K562 (cell line): Measurements from ENCODE around the gene KLRC4. TPM values are rescaled to one million over a fixed set of nuclear protein-coding genes. Genes with fewer than 3 reads are reported as not detected.

ENCODE experiments used
- ARID3A ChIP-seq: IDR thresholded peaks from 2 replicates; pipeline ENCODE4 v1.6.1; 2012; ENCODE audit warnings: low read depth, low read length, improper control_type of control experiment, borderline replicate concordance
- ARNT ChIP-seq, 2 experiments: fragments of 450-650 bp; IDR thresholded peaks; 2 replicates each; pipeline ENCODE4 v1.6.1; 2016; ENCODE audit warnings: mild to moderate bottlenecking in 1 of 2
- CBFA2T2 ChIP-seq: fragments of 450-650 bp; conservative IDR thresholded peaks from 2 replicates; pipeline ENCODE4 v1.6.1; 2017; ENCODE audit warnings: mild to moderate bottlenecking
- CUX1 ChIP-seq: fragments of 200-800 bp; sonication (Bioruptor generic); IDR thresholded peaks from 2 replicates; pipeline ENCODE4 v1.6.1; 2016; ENCODE audit warnings: missing genetic modification characterization, missing compliant biosample characterization
- MYBL2 ChIP-seq, 2 experiments: fragments of 450-650 bp in 1 of 2; sonication (generic) in 1 of 2; formaldehyde crosslinking in 1 of 2; IDR thresholded peaks; 2 replicates each; pipeline versions ENCODE4 v1.6.1 to v1.8.1; 2017 to 2022; ENCODE audit warnings: borderline replicate concordance in 1 of 2, inconsistent platforms in 1 of 2, low read depth in 1 of 2, mild to moderate bottlenecking in 1 of 2, missing genetic modification reagents in 1 of 2, moderate library complexity in 1 of 2
- ZBTB11 ChIP-seq, 3 experiments: fragments of 200-800 bp in 1 of 3; fragments of 250-450 bp in 1 of 3; fragments of 450-650 bp in 1 of 3; sonication (Bioruptor Pico) in 1 of 3; sonication (Bioruptor generic) in 1 of 3; formaldehyde crosslinking in 1 of 3; IDR thresholded peaks; 2 replicates each; pipeline versions ENCODE4 v1.6.1 to v1.8.0; 2016 to 2022; ENCODE audit warnings: mild to moderate bottlenecking in 2 of 3, missing genetic modification characterization in 2 of 3, missing compliant biosample characterization in 1 of 3, moderate library complexity in 1 of 3
- ZNF431 ChIP-seq: sonication (generic); formaldehyde crosslinking; IDR thresholded peaks from 2 replicates; pipeline ENCODE4 v1.8.0; 2022; ENCODE audit warnings: mild to moderate bottlenecking, missing genetic modification reagents
- polyA plus RNA-seq, 8 experiments: library from polyadenylated mRNA; depleted of rRNA in 4 of 8; stranded (reverse) in 5 of 8; unstranded in 3 of 8; fragments of >200 nt; fragmentation: Nextera tagmentation in 2 of 8; fragmentation: Illumina TruSeq in 1 of 8; extraction: Ambion mirVana in 2 of 8; extraction: Trizol in 1 of 8; gene quantifications; 2 replicates each; pipeline versions ENCODE4 v1.2.1 to v1.2.3, GENCODE V29; 2011 to 2014; ENCODE audit warnings: inconsistent platforms in 1 of 8, missing spikeins in 1 of 8
- total RNA-seq, 7 experiments: library from RNA; depleted of rRNA in 6 of 7; stranded (reverse); fragments of >200 nt in 6 of 7; fragmentation: Illumina TruSeq in 2 of 7; extraction: Trizol in 2 of 7; gene quantifications; 2 replicates each; pipeline versions ENCODE4 v1.2.1 to v1.2.3, GENCODE V29; 2011 to 2021; ENCODE audit warnings: low replicate concordance in 1 of 7

The KLRC4 gene
- total and polyA plus RNA-seq, 9 of the 15 experiments (the other 6 are each of a cell fraction or from before 2014, with no cell fraction given): 0.17 TPM; not detected in 8

- TF ChIP-seq CUX1 (CRISPR knock-in tag) (no peak), CBFA2T2 (no peak), ZNF431 (CRISPR knock-in tag) (no peak), ARNT (IDR thresholded peaks at IDR 0.05) (no peak), ZBTB11 (CRISPR knock-in tag; IDR thresholded peaks at IDR 0.05) (no peak), MYBL2 (IDR thresholded peaks at IDR 0.05; ENCODE audit: low read depth) (no peak), MYBL2 (CRISPR knock-in tag; IDR thresholded peaks at IDR 0.05; ENCODE audit: borderline replicate concordance) (no peak), ARID3A (no peak)
- TF ChIP-seq, all 486 proteins: peak for 0
Measured at GRCh38 chr12:10358969-10359368, 50.6 kb downstream of the KLRC4 start (continued).
